Esophagus muscularis mucosa (tissue), 4 donors: ENCODE results near the gene CACYBP. TPM values are rescaled to one million over a fixed set of nuclear protein-coding genes. Genes with fewer than 3 reads are reported as not detected.

Experiments
- DNase-seq: peaks from one replicate; pipeline ENCODE4 v3.0.0-alpha.2; 2017; ENCODE audit errors: extremely low spot score
- H3K27ac ChIP-seq, 4 donors: fragments of 200-600 bp; sonication (generic); replicated peaks in 1 of 4; 1 replicate in 3 of 4; 2 replicates in 1 of 4; pipeline ENCODE4 v1.5.1; 2016 to 2019; ENCODE audit warnings: mild to moderate bottlenecking in 1 of 4
- H3K27me3 ChIP-seq, 4 donors: fragments of 200-600 bp; sonication (generic); one replicate each; pipeline versions ENCODE4 v1.5.1 to v1.6.0; 2016 to 2019
- H3K36me3 ChIP-seq, 4 donors: fragments of 200-600 bp; sonication (generic); one replicate each; pipeline ENCODE4 v1.5.1; 2016 to 2019
- H3K4me1 ChIP-seq, 4 donors: fragments of 200-600 bp; sonication (generic); one replicate each; pipeline ENCODE4 v1.5.1; 2016 to 2019
- H3K4me3 ChIP-seq, 4 donors: fragments of 200-600 bp; sonication (generic); 1 replicate in 2 of 4; 2 replicates in 2 of 4; pipeline ENCODE4 v1.5.1; 2016 to 2019; ENCODE audit warnings: mild to moderate bottlenecking in 4 of 4, moderate library complexity in 1 of 4
- H3K9me3 ChIP-seq, 4 donors: fragments of 200-600 bp; sonication (generic); 1 replicate in 3 of 4; 2 replicates in 1 of 4; pipeline ENCODE4 v1.5.1; 2016 to 2019
- EP300 ChIP-seq: sonication (generic); formaldehyde crosslinking; IDR thresholded peaks from one replicate; pipeline ENCODE4 v1.6.1; 2017; ENCODE audit warnings: antibody characterized with exemption
- POLR2A ChIP-seq: fragments of 450-650 bp; IDR thresholded peaks from one replicate; pipeline ENCODE4 v1.6.1; 2017; ENCODE audit warnings: antibody characterized with exemption, moderate library complexity, mild to moderate bottlenecking, low read depth
- POLR2AphosphoS5 ChIP-seq, 2 donors: sonication (generic); formaldehyde crosslinking; IDR thresholded peaks; one replicate each; pipeline ENCODE4 v1.6.1; 2017; ENCODE audit warnings: antibody characterized with exemption in 2 of 2
- WGBS: methylation state at CpG from one replicate; pipeline ENCODE4 v1.1.5; 2018; 5-methylcytosine and 5-hydroxymethylcytosine counted together
- intact Hi-C: fragments of 100-400 bp; cut with DNase I; formaldehyde crosslinking; loops from one replicate; pipeline ENCODE4 v1.15.1; 2023
- total RNA-seq, 4 donors: library from RNA; depleted of rRNA; stranded (reverse); fragments of >200 nt; gene quantifications; one replicate each; pipeline versions ENCODE4 v1.1.0 to v1.2.1, GENCODE V29; 2016
- TF ChIP-seq, protein P1 (sequence below), 3 experiments: fragments of 200-600 bp in 2 of 3; fragments of 450-650 bp in 1 of 3; sonication (generic) in 2 of 3; IDR thresholded peaks; one replicate each; pipeline ENCODE4 v1.5.1; 2017 to 2019; ENCODE audit warnings: antibody characterized with exemption in 3 of 3, mild to moderate bottlenecking in 2 of 3, moderate library complexity in 1 of 3

Gene CACYBP
- total RNA-seq, 4 donors from 2014 or later = 48.5 to 125 (median 94.7) TPM

DNA sequence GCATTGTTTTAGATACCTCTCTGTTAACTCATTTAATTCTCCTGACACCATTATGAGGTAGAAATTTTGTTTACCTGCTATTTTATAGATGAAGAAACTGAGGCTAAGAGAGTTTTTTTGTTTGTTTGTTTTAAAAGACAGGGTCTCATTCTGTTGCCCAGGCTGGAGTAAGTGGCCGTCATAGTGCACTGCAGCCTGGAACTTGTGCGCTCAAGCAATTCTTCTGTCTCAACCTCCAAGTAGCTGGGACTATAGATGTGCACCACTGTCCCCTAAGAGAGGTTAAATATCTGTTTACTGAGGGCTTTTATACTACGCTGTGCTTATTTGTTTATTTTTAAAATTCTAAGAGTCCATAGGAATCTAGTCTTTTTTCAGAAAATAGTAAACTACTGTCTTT lies 43.7 kb upstream of the CACYBP start:
- Histone ChIP-seq H3K9me3 (no peaks in the 10 kb centered on the region), H3K27ac (no peak overlapping the region), H3K27me3 (no peaks in the 10 kb centered on the region), H3K4me3 (no peak overlapping the region), H3K36me3 (peaks cover 0 to 7% (median 0%) of the 10 kb centered on the region in 4 donors), H3K4me1 (peaks cover 15 to 24% (median 19%) of the 10 kb centered on the region in 4 donors)
- DNase-seq = no peak
- TF ChIP-seq EP300 = no peak
- TF ChIP-seq, protein P1, sequence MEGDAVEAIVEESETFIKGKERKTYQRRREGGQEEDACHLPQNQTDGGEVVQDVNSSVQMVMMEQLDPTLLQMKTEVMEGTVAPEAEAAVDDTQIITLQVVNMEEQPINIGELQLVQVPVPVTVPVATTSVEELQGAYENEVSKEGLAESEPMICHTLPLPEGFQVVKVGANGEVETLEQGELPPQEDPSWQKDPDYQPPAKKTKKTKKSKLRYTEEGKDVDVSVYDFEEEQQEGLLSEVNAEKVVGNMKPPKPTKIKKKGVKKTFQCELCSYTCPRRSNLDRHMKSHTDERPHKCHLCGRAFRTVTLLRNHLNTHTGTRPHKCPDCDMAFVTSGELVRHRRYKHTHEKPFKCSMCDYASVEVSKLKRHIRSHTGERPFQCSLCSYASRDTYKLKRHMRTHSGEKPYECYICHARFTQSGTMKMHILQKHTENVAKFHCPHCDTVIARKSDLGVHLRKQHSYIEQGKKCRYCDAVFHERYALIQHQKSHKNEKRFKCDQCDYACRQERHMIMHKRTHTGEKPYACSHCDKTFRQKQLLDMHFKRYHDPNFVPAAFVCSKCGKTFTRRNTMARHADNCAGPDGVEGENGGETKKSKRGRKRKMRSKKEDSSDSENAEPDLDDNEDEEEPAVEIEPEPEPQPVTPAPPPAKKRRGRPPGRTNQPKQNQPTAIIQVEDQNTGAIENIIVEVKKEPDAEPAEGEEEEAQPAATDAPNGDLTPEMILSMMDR (IDR thresholded peaks at IDR 0.05) = no peak
- no peak for TF ChIP-seq POLR2A
- TF ChIP-seq POLR2AphosphoS5 (IDR thresholded peaks at IDR 0.05) = no peak
- 86% methylated on average over 3 of the region's 3 CpGs for WGBS
- intact Hi-C loops = no loop called here

DNA sequence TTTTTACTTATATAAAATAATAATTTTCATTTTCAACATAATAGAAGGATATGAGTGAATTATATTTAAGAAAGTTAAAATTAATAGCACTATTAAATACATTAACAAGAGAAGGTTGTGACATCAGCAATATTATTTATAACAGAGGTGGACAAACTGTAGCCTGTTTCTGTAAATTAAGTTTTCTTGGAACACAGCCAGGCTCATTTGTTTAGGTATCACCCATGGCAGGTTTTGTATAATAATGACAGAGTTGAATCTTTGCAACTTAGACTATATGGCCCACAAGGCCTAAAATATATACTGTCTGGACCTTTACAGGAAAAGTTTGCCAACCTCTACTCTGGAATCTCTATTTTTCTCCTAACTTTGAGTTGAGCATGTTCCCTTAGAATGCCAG lies 42.8 kb upstream of the CACYBP start:
- H3K4me3 ChIP-seq = no peak overlapping the region
- no peak for DNase-seq
- H3K27ac ChIP-seq = no peak overlapping the region
- no peak for TF ChIP-seq POLR2AphosphoS5 (IDR thresholded peaks at IDR 0.05)
- TF ChIP-seq EP300 = no peak
- TF ChIP-seq, protein P1 (IDR thresholded peaks at IDR 0.05) = no peak
- no peak for TF ChIP-seq POLR2A
- intact Hi-C loops = no loop called here
- H3K27me3 ChIP-seq = no peaks in the 10 kb centered on the region
- peaks cover 15 to 24% (median 19%) of the 10 kb centered on the region in 4 donors for H3K4me1 ChIP-seq
- peaks cover 0 to 7% (median 0%) of the 10 kb centered on the region in 4 donors for H3K36me3 ChIP-seq
- no peaks in the 10 kb centered on the region for H3K9me3 ChIP-seq

GRCh38 chr1:174957829-174958228 lies 41.9 kb upstream of the CACYBP start:
- TF ChIP-seq POLR2AphosphoS5 (IDR thresholded peaks at IDR 0.05) (no peak), POLR2A (no peak), EP300 (no peak)
- TF ChIP-seq, protein P1 (IDR thresholded peaks at IDR 0.05) = no peak
- peaks cover 0 to 7% (median 0%) of the 10 kb centered on the region in 4 donors for H3K36me3 ChIP-seq
- H3K4me3 ChIP-seq = no peak overlapping the region
- DNase-seq = no peak
- no peaks in the 10 kb centered on the region for H3K9me3 ChIP-seq
- H3K27ac ChIP-seq = no peak overlapping the region
- H3K4me1 ChIP-seq = peaks cover 15 to 26% (median 19%) of the 10 kb centered on the region in 4 donors
- intact Hi-C loops = no loop called here
- H3K27me3 ChIP-seq = no peaks in the 10 kb centered on the region

DNA sequence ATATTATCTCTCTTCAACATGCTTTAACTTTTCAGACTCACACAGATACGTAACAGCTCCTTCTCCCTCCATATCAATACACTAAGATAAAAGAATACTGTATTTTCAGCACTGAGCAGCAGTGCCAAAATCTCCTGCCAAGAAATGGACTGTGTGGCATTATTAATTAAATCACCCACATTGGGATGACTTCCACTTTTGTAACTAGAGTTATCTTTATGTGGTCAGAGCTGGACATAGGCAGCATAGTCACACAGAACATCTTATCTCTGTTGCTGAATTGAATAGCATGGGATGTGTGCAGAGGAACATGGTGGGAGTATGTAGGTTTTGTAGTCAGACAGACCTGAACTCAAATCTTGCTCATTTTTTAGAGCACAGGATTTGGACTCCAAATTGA lies 41.4 kb upstream of the CACYBP start:
- intact Hi-C loops = no loop called here
- H3K36me3 ChIP-seq = peaks cover 0 to 7% (median 0%) of the 10 kb centered on the region in 4 donors
- TF ChIP-seq, protein P1 (IDR thresholded peaks at IDR 0.05) = no peak
- TF ChIP-seq EP300 (no peak), POLR2A (no peak), POLR2AphosphoS5 (IDR thresholded peaks at IDR 0.05) (no peak)
- H3K4me1 ChIP-seq = peaks cover 15 to 28% (median 20%) of the 10 kb centered on the region in 4 donors
- H3K27ac ChIP-seq = no peak overlapping the region
- H3K4me3 ChIP-seq = no peak overlapping the region
- no peak for DNase-seq
- H3K27me3 ChIP-seq = no peaks in the 10 kb centered on the region
- WGBS = 63% methylated on average over 1 of the region's 1 CpG
- no peaks in the 10 kb centered on the region for H3K9me3 ChIP-seq

GRCh38 chr1:174960362-174960761 lies 39.4 kb upstream of the CACYBP start:
- Histone ChIP-seq H3K27me3 (no peaks in the 10 kb centered on the region), H3K4me3 (no peak overlapping the region), H3K4me1 (peaks cover 18 to 31% (median 22%) of the 10 kb centered on the region in 4 donors), H3K27ac (no peak overlapping the region), H3K36me3 (peaks cover 0 to 7% (median 0%) of the 10 kb centered on the region in 4 donors), H3K9me3 (no peaks in the 10 kb centered on the region)
- no peak for DNase-seq
- WGBS = 85% methylated on average over 2 of the region's 2 CpGs
- TF ChIP-seq, protein P1 (IDR thresholded peaks at IDR 0.05) = no peak
- TF ChIP-seq EP300 = no peak
- intact Hi-C loops = no loop called here
